Mucosa of descending colon (tissue), 3 donors: ENCODE data around the gene DUSP15. TPM values are rescaled to one million over a fixed set of nuclear protein-coding genes. Genes with fewer than 3 reads are reported as not detected.

Experiments
- ATAC-seq: fragments of 200-7000 bp; cut with Tn5 transposase; one replicate; pipeline ENCODE4 v1.9.1; 2020; ENCODE audit warnings: mild to moderate bottlenecking, moderate library complexity
- DNase-seq, 3 donors: peaks; one replicate each; pipeline ENCODE4 v3.0.0-alpha.2; 2020
- H3K36me3 ChIP-seq: fragments of 200-600 bp; one replicate; pipeline ENCODE4 v1.8.0; 2021; ENCODE audit warnings: low read depth, mild to moderate bottlenecking
- H3K4me1 ChIP-seq: fragments of 200-600 bp; one replicate; pipeline ENCODE4 v1.8.0; 2021; ENCODE audit warnings: low read depth, mild to moderate bottlenecking
- H3K4me3 ChIP-seq: fragments of 200-600 bp; one replicate; pipeline ENCODE4 v1.8.0; 2021; ENCODE audit warnings: mild to moderate bottlenecking
- H3K9me3 ChIP-seq: fragments of 200-600 bp; one replicate; pipeline ENCODE4 v1.8.0; 2021; ENCODE audit warnings: mild to moderate bottlenecking
- CTCF ChIP-seq: fragments of 200-600 bp; IDR thresholded peaks from one replicate; pipeline ENCODE4 v1.8.0; 2022; ENCODE audit warnings: antibody characterized with exemption, mild to moderate bottlenecking
- intact Hi-C, 2 donors: fragments of 100-400 bp; cut with DNase I in 1 of 2; cut with micrococcal nuclease in 1 of 2; formaldehyde crosslinking; loops; one replicate each; pipeline versions ENCODE4 v1.11.0 to v1.11.1; 2022; cut with DNase I, micrococcal nuclease
- total RNA-seq, 3 donors: library from RNA; stranded (reverse); fragmentation: NEBNext Ultra II Directional in 2 of 3; extraction: Animal tissue kit (Norgen Biotek cat#: 25700) in 2 of 3; gene quantifications; one replicate each; pipeline versions ENCODE4 v1.2.1 to v1.2.4, GENCODE V29; 2021 to 2023
- donor health status: DM: no; HTN: no; CAD: no; lungs with moderate emphysema.
- donor health status: DM: no; HTN: no; CAD: no.
- donor health status: DM: no; HTN: yes; CAD: no.

The DUSP15 gene
- total RNA-seq, 3 donors from 2014 or later: 0.58 to 1.7 TPM; not detected in 1

GRCh38 chr20:31915491-31916280 lies 45.4 kb upstream of the DUSP15 start:
- H3K4me3 ChIP-seq: no peak overlapping the region
- DNase-seq (no peak), ATAC-seq (no peak)
- H3K9me3 ChIP-seq: no peaks in the 10 kb centered on the region
- TF ChIP-seq CTCF: no peak
- intact Hi-C loops: no loop called here
- no peaks in the 10 kb centered on the region for H3K36me3 ChIP-seq
- H3K4me1 ChIP-seq: no peaks in the 10 kb centered on the region

GRCh38 chr20:31914170-31914569 lies 43.8 kb upstream of the DUSP15 start:
- no peaks in the 10 kb centered on the region for H3K36me3 ChIP-seq
- no peak for TF ChIP-seq CTCF
- no peak overlapping the region for H3K4me3 ChIP-seq
- no peaks in the 10 kb centered on the region for H3K4me1 ChIP-seq
- H3K9me3 ChIP-seq: no peaks in the 10 kb centered on the region
- intact Hi-C loops: no loop called here
- DNase-seq (no peak), ATAC-seq (no peak)

- ATAC-seq (no peak), DNase-seq (no peak)
- TF ChIP-seq CTCF: no peak
- no peaks in the 10 kb centered on the region for H3K4me1 ChIP-seq
- no peak overlapping the region for H3K4me3 ChIP-seq
- no peaks in the 10 kb centered on the region for H3K36me3 ChIP-seq
- intact Hi-C loops: no loop called here
- no peaks in the 10 kb centered on the region for H3K9me3 ChIP-seq
These were observed 43.3 kb upstream of the DUSP15 start for GRCh38 chr20:31913431-31914157.

- TF ChIP-seq CTCF: no peak
- ATAC-seq (no peak), DNase-seq (no peak)
- Histone ChIP-seq H3K36me3 (no peaks in the 10 kb centered on the region), H3K9me3 (no peaks in the 10 kb centered on the region), H3K4me1 (no peaks in the 10 kb centered on the region), H3K4me3 (no peak overlapping the region)
- intact Hi-C loops: no loop called here
These were observed 39.9 kb upstream of the DUSP15 start for GRCh38 chr20:31910071-31910803.

GRCh38 chr20:31909253-31910070 lies 39.1 kb upstream of the DUSP15 start:
- ATAC-seq (no peak), DNase-seq (no peak)
- Histone ChIP-seq H3K9me3 (no peaks in the 10 kb centered on the region), H3K4me3 (no peak overlapping the region), H3K4me1 (no peaks in the 10 kb centered on the region), H3K36me3 (no peaks in the 10 kb centered on the region)
- no peak for TF ChIP-seq CTCF
- intact Hi-C loops: no loop called here
